Measurements from ENCODE around the gene FBXW8.

Gene FBXW8

GRCh38 chr12:117000316-117000715 is 89.6 kb downstream of the FBXW8 start:
- no peak for TF ChIP-seq CTCF (IDR thresholded peaks at IDR 0.05; ENCODE audit: low read depth, low read length)
- no peak overlapping the region for H3K4me3 ChIP-seq (ENCODE audit: low read depth, low read length)

GRCh38 chr12:117002051-117002817 is 91.5 kb downstream of the FBXW8 start:
- no peak overlapping the region for H3K4me3 ChIP-seq (ENCODE audit: low read depth, low read length)
- no peak for TF ChIP-seq CTCF (IDR thresholded peaks at IDR 0.05; ENCODE audit: low read depth, low read length)

- no peak overlapping the region for H3K4me3 ChIP-seq (ENCODE audit: low read depth, low read length)
- TF ChIP-seq CTCF (IDR thresholded peaks at IDR 0.05; ENCODE audit: low read depth, low read length): no peak
These were observed 93.2 kb downstream of the FBXW8 start for GRCh38 chr12:117003883-117004404.

GRCh38 chr12:117005417-117006046 is 94.8 kb downstream of the FBXW8 start:
- TF ChIP-seq CTCF (IDR thresholded peaks at IDR 0.05; ENCODE audit: low read depth, low read length): no peak
- no peak overlapping the region for H3K4me3 ChIP-seq (ENCODE audit: low read depth, low read length)

GRCh38 chr12:117006333-117006732 is 95.6 kb downstream of the FBXW8 start:
- TF ChIP-seq CTCF (IDR thresholded peaks at IDR 0.05; ENCODE audit: low read depth, low read length): no peak
- H3K4me3 ChIP-seq (ENCODE audit: low read depth, low read length): no peak overlapping the region

GRCh38 chr12:117007577-117007976 is 96.8 kb downstream of the FBXW8 start:
- no peak overlapping the region for H3K4me3 ChIP-seq (ENCODE audit: low read depth, low read length)
- TF ChIP-seq CTCF (IDR thresholded peaks at IDR 0.05; ENCODE audit: low read depth, low read length): no peak

- no peak for TF ChIP-seq CTCF (IDR thresholded peaks at IDR 0.05; ENCODE audit: low read depth, low read length)
- no peak overlapping the region for H3K4me3 ChIP-seq (ENCODE audit: low read depth, low read length)
These were observed 99.0 kb downstream of the FBXW8 start for GRCh38 chr12:117009759-117010158.

Measured in WI38 (cell line).